ENCODE data around the gene LGR4. TPM values are rescaled to one million over a fixed set of nuclear protein-coding genes. Genes with fewer than 3 reads are reported as not detected.

Gene LGR4
- total and polyA plus RNA-seq, 9 of the 15 experiments (the other 6 are each of a cell fraction or from before 2014, with no cell fraction given) = 0.94 to 10.1 (median 5.8) TPM

- Histone ChIP-seq H3K27ac (ENCODE audit: extremely low read depth, low read depth, low read length) (no peak overlapping the region), H3K4me2 (ENCODE audit: insufficient read depth, low read length) (no peak overlapping the region), H3K9me1 (ENCODE audit: control insufficient read depth, insufficient read depth, low read length) (peaks cover 1% of the 10 kb centered on the region), H3K4me3 (no peak overlapping the region), H3K9ac (ENCODE audit: insufficient read depth in 1 of 2, low read depth in 2 of 2, low read length in 2 of 2) (no peak overlapping the region), H3K79me2 (ENCODE audit: control insufficient read depth, insufficient read depth, low read length) (peaks cover 41% of the 10 kb centered on the region), H3K27me3 (ENCODE audit: control insufficient read depth in 2 of 2, insufficient read depth in 2 of 2, low read length in 2 of 2) (no peaks in the 10 kb centered on the region), H3K4me1 (replicated peaks in 1 of 2; ENCODE audit: control insufficient read depth in 2 of 2, insufficient read depth in 2 of 2, low read length in 2 of 2) (peaks cover 7 to 23% of the 10 kb centered on the region in 2 experiments; a peak in 4 of 5 replicates), H3K9me3 (replicated peaks; ENCODE audit: control insufficient read depth, insufficient read depth, low read depth, low read length) (no peaks in the 10 kb centered on the region), H2AFZ (ENCODE audit: low read depth, low read length) (no peak overlapping the region), H3K36me3 (ENCODE audit: control insufficient read depth, insufficient read depth, low read length) (no peaks in the 10 kb centered on the region), H4K20me1 (replicated peaks; ENCODE audit: control insufficient read depth, insufficient read depth, low read length) (0 out of 2 replicates have a peak, but pooled peaks cover 6% of the 10 kb centered on the region)
- FAIRE-seq (no peak), ATAC-seq (no peak), DNase-seq (ENCODE audit: extremely low read depth in 1 of 4, low spot score in 3 of 4) (no peak)
- in situ Hi-C loops (cut with MboI) (no loop called here), intact Hi-C loops (cut with micrococcal nuclease) (no loop called here)
- ChIA-PET POLR2A (interaction anchor here (1.1 kb wide), 1 partner anchor 10 kb away, joined by 5 read pairs; no protein-coding TSS in a partner anchor), CTCF (ENCODE audit: low intra/inter-chr PET ratio) (no interaction called here)
- WGBS (ENCODE audit: insufficient coverage, low coverage, missing lambda C conversion rate) = 10% methylated on average over 1 of the region's 1 CpG
- no peak for TF ChIP-seq XRCC3 (IDR thresholded peaks at IDR 0.05)
- TF ChIP-seq PCBP2 (IDR thresholded peaks at IDR 0.05; ENCODE audit: low read depth, low read length, poor library complexity, severe bottlenecking) = no peak
- no peak for TF ChIP-seq ZNF395 (CRISPR knock-in tag; IDR thresholded peaks at IDR 0.05)
- no peak for TF ChIP-seq PHF8 (IDR thresholded peaks at IDR 0.05; ENCODE audit: borderline replicate concordance, low read length)
- TF ChIP-seq ZNF766 (CRISPR knock-in tag; conservative IDR thresholded peaks at IDR 0.05) = no peak
- no peak for TF ChIP-seq BRF2 (IDR thresholded peaks at IDR 0.05; ENCODE audit: borderline replicate concordance, insufficient read depth, insufficient read length)
- no peak for TF ChIP-seq IRF2 (CRISPR knock-in tag; IDR thresholded peaks at IDR 0.05)
- TF ChIP-seq SP1 (CRISPR knock-in tag; IDR thresholded peaks at IDR 0.05) = no peak
- TF ChIP-seq BMI1 (IDR thresholded peaks at IDR 0.05; ENCODE audit: low read length) = no peak
- TF ChIP-seq PRDM10 (IDR thresholded peaks at IDR 0.05; ENCODE audit: partially characterized antibody) = no peak
- no TSS peak for BruUV-seq (replicated peaks)
These were observed 6.2 kb downstream of the LGR4 start for GRCh38 chr11:27466363-27466762.
